ENCODE results near the gene SCYL1. TPM values are rescaled to one million over a fixed set of nuclear protein-coding genes. Genes with fewer than 3 reads are reported as not detected.

SCYL1 gene
- total RNA-seq, 2 experiments from 2014 or later: 56.9 to 58.5 TPM

GRCh38 chr11:65541093-65541982 lies 16.5 kb downstream of the SCYL1 start:
- H3K4me1 Mint-ChIP-seq: peaks cover 37% of the 10 kb centered on the region
- H3K27me3 Mint-ChIP-seq: no peaks in the 10 kb centered on the region
- H3K4me3 Mint-ChIP-seq: peak overlapping the region; percentile 80
- H3K36me3 Mint-ChIP-seq (ENCODE audit: low read depth): peaks cover 27% of the 10 kb centered on the region
- CTCF ChIA-PET: interaction anchor here (0.6 to 6.3 kb wide), 27 partner anchors 8 to 207 kb away, joined by 3 to 88 read pairs (median 5); partner anchors contain the start of genes DPF2, EHBP1L1, FAM89B and FRMD8
- H3K9me3 Mint-ChIP-seq: no peaks in the 10 kb centered on the region
- DNase-seq: no peak
- POLR2A ChIA-PET: interaction anchor here (0.7 to 3.7 kb wide), 19 partner anchors 11 to 677 kb away, joined by 3 to 54 read pairs (median 10); partner anchors contain the start of genes EHBP1L1, FAM89B, MALAT1 and NEAT1
- H3K27ac Mint-ChIP-seq: peak overlapping the region; percentile 70

- H3K27ac Mint-ChIP-seq: peak overlapping the region; percentile 56
- no peaks in the 10 kb centered on the region for H3K9me3 Mint-ChIP-seq
- ChIA-PET POLR2A (interaction anchor here (0.6 to 3.7 kb wide), 6 partner anchors 23 to 1195 kb away, joined by 3 to 26 read pairs (median 6); partner anchors contain the start of genes EHBP1L1 and NEAT1), CTCF (interaction anchor here (0.9 to 6.3 kb wide), 7 partner anchors 9 to 126 kb away, joined by 4 to 88 read pairs (median 37); partner anchors contain the start of genes FAM89B and ZNRD2)
- H3K27me3 Mint-ChIP-seq: no peaks in the 10 kb centered on the region
- H3K36me3 Mint-ChIP-seq (ENCODE audit: low read depth): peaks cover 18% of the 10 kb centered on the region
- peaks cover 45% of the 10 kb centered on the region for H3K4me1 Mint-ChIP-seq
- no peak for DNase-seq
- H3K4me3 Mint-ChIP-seq: no peak overlapping the region
Measured at GRCh38 chr11:65542738-65543390, 18.0 kb downstream of the SCYL1 start.

- H3K4me1 Mint-ChIP-seq: peaks cover 53% of the 10 kb centered on the region
- peak overlapping the region; percentile 82 for H3K27ac Mint-ChIP-seq
- no peaks in the 10 kb centered on the region for H3K9me3 Mint-ChIP-seq
- peaks cover 28% of the 10 kb centered on the region for H3K36me3 Mint-ChIP-seq (ENCODE audit: low read depth)
- ChIA-PET POLR2A (interaction anchor here (1.2 to 3.4 kb wide), 10 partner anchors 9 to 70 kb away, joined by 4 to 21 read pairs (median 9); partner anchors contain the start of genes EHBP1L1, PCNX3 and ZNRD2), CTCF (interaction anchor here (0.6 to 1.7 kb wide), 6 partner anchors 16 to 1214 kb away, joined by 3 to 12 read pairs (median 4); partner anchors contain the start of genes EHBP1L1 and KAT5)
- no peak for DNase-seq
- peak overlapping the region; percentile 73 for H3K4me3 Mint-ChIP-seq
- H3K27me3 Mint-ChIP-seq: no peaks in the 10 kb centered on the region
Measured at GRCh38 chr11:65545853-65546216, 21.0 kb downstream of the SCYL1 start.

GRCh38 chr11:65546217-65546958 lies 21.5 kb downstream of the SCYL1 start:
- peak; percentile 98 for DNase-seq
- Mint-ChIP-seq H3K27ac (peak overlapping the region; percentile 82), H3K9me3 (no peaks in the 10 kb centered on the region), H3K36me3 (ENCODE audit: low read depth) (peaks cover 30% of the 10 kb centered on the region), H3K4me1 (peaks cover 51% of the 10 kb centered on the region), H3K4me3 (peak overlapping the region; percentile 73), H3K27me3 (no peaks in the 10 kb centered on the region)
- ChIA-PET POLR2A (interaction anchor here (0.7 to 3.4 kb wide), 17 partner anchors 9 to 123 kb away, joined by 3 to 21 read pairs (median 5); partner anchors contain the start of genes EHBP1L1, NEAT1, PCNX3 and SCYL1), CTCF (interaction anchor here (0.6 to 1.7 kb wide), 11 partner anchors 16 to 1215 kb away, joined by 3 to 12 read pairs (median 3); partner anchors contain the start of gene EHBP1L1)

GRCh38 chr11:65547446-65548125 lies 22.7 kb downstream of the SCYL1 start:
- Mint-ChIP-seq H3K27me3 (no peaks in the 10 kb centered on the region), H3K4me3 (peak overlapping the region; percentile 73), H3K36me3 (ENCODE audit: low read depth) (peaks cover 39% of the 10 kb centered on the region), H3K9me3 (no peaks in the 10 kb centered on the region), H3K4me1 (peaks cover 58% of the 10 kb centered on the region), H3K27ac (peak overlapping the region; percentile 58)
- ChIA-PET CTCF (interaction anchor here (0.6 to 1.7 kb wide), 8 partner anchors 24 to 408 kb away, joined by 3 to 12 read pairs (median 3); partner anchors contain the start of gene EHBP1L1), POLR2A (interaction anchor here (0.8 to 3.4 kb wide), 9 partner anchors 9 to 68 kb away, joined by 3 to 21 read pairs (median 9); partner anchors contain the start of genes EHBP1L1, PCNX3, SCYL1 and ZNRD2)
- DNase-seq: no peak

GRCh38 chr11:65548395-65548794 lies 23.5 kb downstream of the SCYL1 start:
- Mint-ChIP-seq H3K4me1 (peaks cover 63% of the 10 kb centered on the region), H3K4me3 (peak overlapping the region; percentile 30), H3K27me3 (no peaks in the 10 kb centered on the region), H3K27ac (peak overlapping the region; percentile 58), H3K9me3 (no peaks in the 10 kb centered on the region), H3K36me3 (ENCODE audit: low read depth) (peaks cover 36% of the 10 kb centered on the region)
- ChIA-PET CTCF (interaction anchor here (1.7 kb wide), 2 partner anchors 8 to 46 kb away, joined by 3 to 7 read pairs; no protein-coding TSS in a partner anchor), POLR2A (interaction anchor here (0.6 to 1.3 kb wide), 6 partner anchors 16 to 27 kb away, joined by 3 to 5 read pairs (median 3); partner anchors contain the start of genes EHBP1L1, FAM89B and ZNRD2)
- DNase-seq: no peak

GRCh38 chr11:65549096-65549495 lies 24.2 kb downstream of the SCYL1 start:
- no peak overlapping the region for H3K27ac Mint-ChIP-seq
- H3K4me1 Mint-ChIP-seq: peaks cover 63% of the 10 kb centered on the region
- DNase-seq: no peak
- H3K9me3 Mint-ChIP-seq: no peaks in the 10 kb centered on the region
- H3K4me3 Mint-ChIP-seq: no peak overlapping the region
- ChIA-PET CTCF (interaction anchor here (1.7 kb wide), 2 partner anchors 9 to 45 kb away, joined by 3 to 7 read pairs; no protein-coding TSS in a partner anchor), POLR2A (interaction anchor here (0.6 to 1.3 kb wide), 6 partner anchors 16 to 27 kb away, joined by 3 to 5 read pairs (median 3); partner anchors contain the start of genes EHBP1L1, FAM89B and ZNRD2)
- no peaks in the 10 kb centered on the region for H3K27me3 Mint-ChIP-seq
- peaks cover 34% of the 10 kb centered on the region for H3K36me3 Mint-ChIP-seq (ENCODE audit: low read depth)

GRCh38 chr11:65551572-65552387 lies 26.9 kb downstream of the SCYL1 start:
- Mint-ChIP-seq H3K27ac (peak overlapping the region; percentile 31), H3K27me3 (no peaks in the 10 kb centered on the region), H3K36me3 (ENCODE audit: low read depth) (peaks cover 24% of the 10 kb centered on the region), H3K9me3 (no peaks in the 10 kb centered on the region), H3K4me1 (peaks cover 70% of the 10 kb centered on the region), H3K4me3 (no peak overlapping the region)
- ChIA-PET POLR2A (interaction anchor here (0.8 to 3.6 kb wide), 9 partner anchors 11 to 131 kb away, joined by 3 to 19 read pairs (median 8); partner anchors contain the start of genes SCYL1 and ZNRD2), CTCF (interaction anchor here (0.6 to 4.3 kb wide), 15 partner anchors 8 to 194 kb away, joined by 3 to 41 read pairs (median 3); partner anchors contain the start of genes EHBP1L1, FAM89B, SCYL1 and SLC25A45)
- DNase-seq: peak; percentile 73

- H3K9me3 Mint-ChIP-seq: no peaks in the 10 kb centered on the region
- CTCF ChIA-PET: interaction anchor here (0.9 to 4.3 kb wide), 11 partner anchors 9 to 195 kb away, joined by 3 to 41 read pairs (median 3); partner anchors contain the start of genes EHBP1L1, FAM89B, SLC25A45 and ZNRD2
- peak overlapping the region; percentile 31 for H3K27ac Mint-ChIP-seq
- DNase-seq: no peak
- H3K27me3 Mint-ChIP-seq: no peaks in the 10 kb centered on the region
- peaks cover 24% of the 10 kb centered on the region for H3K36me3 Mint-ChIP-seq (ENCODE audit: low read depth)
- H3K4me3 Mint-ChIP-seq: no peak overlapping the region
- peaks cover 71% of the 10 kb centered on the region for H3K4me1 Mint-ChIP-seq
- POLR2A ChIA-PET: interaction anchor here (0.7 to 3.6 kb wide), 13 partner anchors 8 to 132 kb away, joined by 3 to 19 read pairs (median 5); partner anchors contain the start of genes MALAT1, SCYL1 and ZNRD2
Measured at GRCh38 chr11:65552388-65552951, 27.6 kb downstream of the SCYL1 start.

Data from activated CD4-positive, alpha-beta memory T cell treated with anti-CD3 and anti-CD28 coated beads, Interleukin-2, amount 10 ng/mL, durations not matched to agents 7 days and 5 days (primary cell).